ENCODE measurements around the gene FOXO3.

The FOXO3 gene

GRCh38 chr6:108594640-108595039 is 33.9 kb downstream of the FOXO3 start:
- DNase-seq (ENCODE audit: low read depth in 2 of 2) = no peak

- no peak for DNase-seq (ENCODE audit: low read depth in 2 of 2)
Measured at GRCh38 chr6:108596956-108597355, 36.2 kb downstream of the FOXO3 start.

- no peak for DNase-seq (ENCODE audit: low read depth in 2 of 2)
Measured at GRCh38 chr6:108597572-108598304, 37.0 kb downstream of the FOXO3 start.

GRCh38 chr6:108598305-108598863 is 37.7 kb downstream of the FOXO3 start:
- DNase-seq (ENCODE audit: low read depth in 2 of 2) = no peak

- no peak for DNase-seq (ENCODE audit: low read depth in 2 of 2)
Measured at GRCh38 chr6:108604156-108604555, 43.4 kb downstream of the FOXO3 start.

- no peak for DNase-seq (ENCODE audit: low read depth in 2 of 2)
Measured at GRCh38 chr6:108606250-108606690, 45.6 kb downstream of the FOXO3 start.

GRCh38 chr6:108608453-108609275 is 47.9 kb downstream of the FOXO3 start:
- no peak for DNase-seq (ENCODE audit: low read depth in 2 of 2)

- DNase-seq (ENCODE audit: low read depth in 2 of 2) = no peak
Measured at GRCh38 chr6:108609276-108609769, 48.6 kb downstream of the FOXO3 start.

- no peak for DNase-seq (ENCODE audit: low read depth in 2 of 2)
Measured at GRCh38 chr6:108610270-108610839, 49.6 kb downstream of the FOXO3 start.

- no peak for DNase-seq (ENCODE audit: low read depth in 2 of 2)
Measured at GRCh38 chr6:108610957-108611586, 50.4 kb downstream of the FOXO3 start.

- DNase-seq (ENCODE audit: low read depth in 2 of 2) = no peak
Measured at GRCh38 chr6:108612852-108613251, 52.1 kb downstream of the FOXO3 start.

GRCh38 chr6:108616544-108616943 is 55.8 kb downstream of the FOXO3 start:
- DNase-seq (ENCODE audit: low read depth in 2 of 2) = no peak

- no peak for DNase-seq (ENCODE audit: low read depth in 2 of 2)
Measured at GRCh38 chr6:108616973-108617372, 56.3 kb downstream of the FOXO3 start.

GRCh38 chr6:108618623-108619152 is 58.0 kb downstream of the FOXO3 start:
- no peak for DNase-seq (ENCODE audit: low read depth in 2 of 2)

- no peak for DNase-seq (ENCODE audit: low read depth in 2 of 2)
Measured at GRCh38 chr6:108619431-108620197, 58.9 kb downstream of the FOXO3 start.

GRCh38 chr6:108621117-108621516 is 60.4 kb downstream of the FOXO3 start:
- DNase-seq (ENCODE audit: low read depth in 2 of 2) = no peak

GRCh38 chr6:108622641-108623298 is 62.1 kb downstream of the FOXO3 start:
- DNase-seq (ENCODE audit: low read depth in 2 of 2) = no peak

- DNase-seq (ENCODE audit: low read depth in 2 of 2) = no peak
Measured at GRCh38 chr6:108623995-108624394, 63.3 kb downstream of the FOXO3 start.

GRCh38 chr6:108625581-108625980 is 64.9 kb downstream of the FOXO3 start:
- no peak for DNase-seq (ENCODE audit: low read depth in 2 of 2)

GRCh38 chr6:108626777-108627176 is 66.1 kb downstream of the FOXO3 start:
- DNase-seq (ENCODE audit: low read depth in 2 of 2) = no peak
